C4-2B (cell line): ENCODE measurements around the gene AIG1.

Experiments used
- H3K27ac ChIP-seq: fragments of 450-650 bp; 2 replicates; pipeline ENCODE4 v1.5.1; 2017
- ZFX ChIP-seq: fragments of 450-650 bp; IDR thresholded peaks from 2 replicates; pipeline ENCODE4 v1.6.1; 2017
- TF ChIP-seq, protein P1 (sequence below): fragments of 450-650 bp; conservative IDR thresholded peaks from 2 replicates; pipeline ENCODE4 v1.5.1; 2017; ENCODE audit warnings: mild to moderate bottlenecking

AIG1 gene

GRCh38 chr6:143204045-143204444 lies 143.4 kb downstream of the AIG1 start:
- TF ChIP-seq, protein P1, sequence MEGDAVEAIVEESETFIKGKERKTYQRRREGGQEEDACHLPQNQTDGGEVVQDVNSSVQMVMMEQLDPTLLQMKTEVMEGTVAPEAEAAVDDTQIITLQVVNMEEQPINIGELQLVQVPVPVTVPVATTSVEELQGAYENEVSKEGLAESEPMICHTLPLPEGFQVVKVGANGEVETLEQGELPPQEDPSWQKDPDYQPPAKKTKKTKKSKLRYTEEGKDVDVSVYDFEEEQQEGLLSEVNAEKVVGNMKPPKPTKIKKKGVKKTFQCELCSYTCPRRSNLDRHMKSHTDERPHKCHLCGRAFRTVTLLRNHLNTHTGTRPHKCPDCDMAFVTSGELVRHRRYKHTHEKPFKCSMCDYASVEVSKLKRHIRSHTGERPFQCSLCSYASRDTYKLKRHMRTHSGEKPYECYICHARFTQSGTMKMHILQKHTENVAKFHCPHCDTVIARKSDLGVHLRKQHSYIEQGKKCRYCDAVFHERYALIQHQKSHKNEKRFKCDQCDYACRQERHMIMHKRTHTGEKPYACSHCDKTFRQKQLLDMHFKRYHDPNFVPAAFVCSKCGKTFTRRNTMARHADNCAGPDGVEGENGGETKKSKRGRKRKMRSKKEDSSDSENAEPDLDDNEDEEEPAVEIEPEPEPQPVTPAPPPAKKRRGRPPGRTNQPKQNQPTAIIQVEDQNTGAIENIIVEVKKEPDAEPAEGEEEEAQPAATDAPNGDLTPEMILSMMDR, result no peak
- no peak for TF ChIP-seq ZFX
- H3K27ac ChIP-seq, result no peak overlapping the region

GRCh38 chr6:143205131-143205535 lies 144.4 kb downstream of the AIG1 start:
- TF ChIP-seq, protein P1, result no peak
- no peak for TF ChIP-seq ZFX
- no peak overlapping the region for H3K27ac ChIP-seq

GRCh38 chr6:143205585-143205984 lies 144.9 kb downstream of the AIG1 start:
- TF ChIP-seq, protein P1, result no peak
- no peak for TF ChIP-seq ZFX
- H3K27ac ChIP-seq, result no peak overlapping the region

GRCh38 chr6:143205991-143206390 lies 145.3 kb downstream of the AIG1 start:
- no peak overlapping the region for H3K27ac ChIP-seq
- no peak for TF ChIP-seq ZFX
- TF ChIP-seq, protein P1, result no peak

DNA sequence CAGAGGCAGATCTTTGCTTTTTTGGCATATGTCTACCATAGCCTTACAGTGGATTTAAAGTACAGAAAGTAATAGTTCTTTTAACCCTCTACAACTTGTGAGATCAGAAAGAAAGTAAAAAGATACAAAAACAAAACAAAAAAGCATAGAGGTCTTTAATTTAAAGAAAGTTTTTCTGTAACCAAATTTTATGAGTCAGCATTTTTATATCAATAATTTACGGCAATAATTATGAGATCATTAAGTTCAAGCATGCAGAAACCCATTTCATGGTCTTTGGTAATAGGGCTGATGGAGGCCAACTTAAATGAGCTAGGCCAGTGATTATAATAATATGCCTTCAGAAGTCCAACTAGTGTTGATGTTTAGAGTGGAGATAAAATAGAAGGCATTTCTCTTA lies 145.9 kb downstream of the AIG1 start:
- H3K27ac ChIP-seq, result no peak overlapping the region
- no peak for TF ChIP-seq ZFX
- TF ChIP-seq, protein P1, result no peak

DNA sequence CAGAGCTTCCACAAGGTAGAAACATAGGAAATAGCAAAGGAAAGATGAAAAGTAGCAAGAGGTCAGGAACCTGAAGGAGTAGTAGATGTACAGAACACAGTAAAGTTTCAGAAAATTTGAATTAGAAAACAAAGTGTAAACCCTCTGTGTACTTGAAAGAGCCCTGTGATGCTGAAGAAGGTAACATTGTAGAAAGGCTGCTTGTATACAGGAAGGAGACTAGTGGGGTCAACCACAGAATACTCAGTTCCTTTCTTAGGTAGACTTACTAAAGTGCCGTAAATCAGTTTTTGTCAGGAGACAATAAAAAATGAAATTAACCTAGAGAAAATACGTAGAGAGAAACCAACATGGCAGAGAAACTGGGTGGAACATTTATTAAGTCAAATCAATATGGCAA lies 149.7 kb downstream of the AIG1 start:
- TF ChIP-seq, protein P1, result no peak
- TF ChIP-seq ZFX, result no peak

GRCh38 chr6:143213859-143214376 lies 153.2 kb downstream of the AIG1 start:
- no peak for TF ChIP-seq ZFX
- TF ChIP-seq, protein P1, result no peak
- no peak overlapping the region for H3K27ac ChIP-seq

More for the DNA sequence above, 149.7 kb downstream of the AIG1 start:
- H3K27ac ChIP-seq, result no peak overlapping the region
